HG02973 (cell line): ENCODE measurements around the gene CTNNBL1.
"Not testable (repeated sequence)": the region's sequence is repeated elsewhere in the genome, so short reads cannot be mapped to it uniquely, and the experiment has no call there.

Experiments used
- ATAC-seq: cut with Tn5 transposase; IDR thresholded peaks from one replicate; pipeline ENCODE4 v1.9.1; 2021; ENCODE audit warnings: moderate library complexity; ENCODE audit not compliant: unreplicated experiment

Gene CTNNBL1

GRCh38 chr20:37677969-37678861 lies 15.6 kb upstream of the CTNNBL1 start:
- no peak for ATAC-seq

- not testable (repeated sequence) for ATAC-seq
Measured at GRCh38 chr20:37679751-37680150, 14.1 kb upstream of the CTNNBL1 start.

- no peak for ATAC-seq
Measured at GRCh38 chr20:37680420-37680819, 13.4 kb upstream of the CTNNBL1 start.

GRCh38 chr20:37681384-37682112 lies 12.3 kb upstream of the CTNNBL1 start:
- no peak for ATAC-seq

- not testable (repeated sequence) for ATAC-seq
Measured at GRCh38 chr20:37683146-37683545, 10.7 kb upstream of the CTNNBL1 start.

- ATAC-seq, result no peak
Measured at GRCh38 chr20:37686762-37687477, 6.9 kb upstream of the CTNNBL1 start.

- ATAC-seq, result no peak
Measured at GRCh38 chr20:37687478-37687805, 6.4 kb upstream of the CTNNBL1 start.

- ATAC-seq, result no peak
Measured at GRCh38 chr20:37688093-37688492, 5.7 kb upstream of the CTNNBL1 start.

GRCh38 chr20:37690626-37691369 lies 3.0 kb upstream of the CTNNBL1 start:
- no peak for ATAC-seq

- no peak for ATAC-seq
Measured at GRCh38 chr20:37692459-37693166, 1.2 kb upstream of the CTNNBL1 start.

GRCh38 chr20:37693242-37693634 lies 592 bp upstream of the CTNNBL1 start:
- ATAC-seq, result no peak

- no peak for ATAC-seq
Measured at GRCh38 chr20:37695684-37696342, 2.0 kb downstream of the CTNNBL1 start.

GRCh38 chr20:37697314-37697713 lies 3.5 kb downstream of the CTNNBL1 start:
- ATAC-seq, result peak; percentile 52

GRCh38 chr20:37699202-37699601 lies 5.4 kb downstream of the CTNNBL1 start:
- ATAC-seq, result no peak

GRCh38 chr20:37700301-37700700 lies 6.5 kb downstream of the CTNNBL1 start:
- ATAC-seq, result no peak

GRCh38 chr20:37701676-37702075 lies 7.8 kb downstream of the CTNNBL1 start:
- ATAC-seq, result not testable (repeated sequence)

- no peak for ATAC-seq
Measured at GRCh38 chr20:37702403-37703034, 8.7 kb downstream of the CTNNBL1 start.

GRCh38 chr20:37703035-37703845 lies 9.4 kb downstream of the CTNNBL1 start:
- ATAC-seq, result no peak
